ENCODE results near the gene SACS.

The SACS gene

GRCh38 chr13:23462815-23463559, 29.5 kb upstream of the SACS start:
- H3K4me3 Mint-ChIP-seq, result no peak overlapping the region
- H3K36me3 Mint-ChIP-seq (ENCODE audit: low read depth), result no peaks in the 10 kb centered on the region
- H3K27me3 Mint-ChIP-seq, result peaks cover 11% of the 10 kb centered on the region
- no peaks in the 10 kb centered on the region for H3K9me3 Mint-ChIP-seq
- peak overlapping the region; percentile 54 for H3K27ac Mint-ChIP-seq
- peaks cover 58% of the 10 kb centered on the region for H3K4me1 Mint-ChIP-seq (ENCODE audit: low read depth)
- intact Hi-C loops (cut with micrococcal nuclease), result loop anchor here (10.0 kb wide), 1 partner anchor 88 kb away; no protein-coding TSS in a partner anchor

GRCh38 chr13:23461544-23461943, 28.0 kb upstream of the SACS start:
- Mint-ChIP-seq H3K9me3 (no peaks in the 10 kb centered on the region), H3K36me3 (ENCODE audit: low read depth) (no peaks in the 10 kb centered on the region), H3K27ac (no peak overlapping the region), H3K4me1 (ENCODE audit: low read depth) (peaks cover 52% of the 10 kb centered on the region), H3K27me3 (peaks cover 5% of the 10 kb centered on the region), H3K4me3 (no peak overlapping the region)
- intact Hi-C loops (cut with micrococcal nuclease), result loop anchor here (10.0 kb wide), 1 partner anchor 87 kb away; no protein-coding TSS in a partner anchor

- H3K4me3 Mint-ChIP-seq, result no peak overlapping the region
- H3K9me3 Mint-ChIP-seq, result no peaks in the 10 kb centered on the region
- peaks cover 2% of the 10 kb centered on the region for H3K27me3 Mint-ChIP-seq
- no peak overlapping the region for H3K27ac Mint-ChIP-seq
- no peaks in the 10 kb centered on the region for H3K36me3 Mint-ChIP-seq (ENCODE audit: low read depth)
- intact Hi-C loops (cut with micrococcal nuclease), result loop anchor here (10.0 kb wide), 1 partner anchor 86 kb away; no protein-coding TSS in a partner anchor
- peaks cover 48% of the 10 kb centered on the region for H3K4me1 Mint-ChIP-seq (ENCODE audit: low read depth)
Observed at GRCh38 chr13:23460921-23461320, 27.4 kb upstream of the SACS start.

GRCh38 chr13:23460309-23460708, 26.8 kb upstream of the SACS start:
- H3K9me3 Mint-ChIP-seq, result no peaks in the 10 kb centered on the region
- intact Hi-C loops (cut with micrococcal nuclease), result loop anchor here (10.0 kb wide), 1 partner anchor 86 kb away; no protein-coding TSS in a partner anchor
- H3K27ac Mint-ChIP-seq, result peak overlapping the region; percentile 59

GRCh38 chr13:23458989-23459388, 25.5 kb upstream of the SACS start:
- intact Hi-C loops (cut with micrococcal nuclease), result no loop called here
- H3K4me3 Mint-ChIP-seq, result no peak overlapping the region
- no peaks in the 10 kb centered on the region for H3K36me3 Mint-ChIP-seq (ENCODE audit: low read depth)
- no peak overlapping the region for H3K27ac Mint-ChIP-seq
- no peaks in the 10 kb centered on the region for H3K9me3 Mint-ChIP-seq
- H3K4me1 Mint-ChIP-seq (ENCODE audit: low read depth), result peaks cover 46% of the 10 kb centered on the region
- no peaks in the 10 kb centered on the region for H3K27me3 Mint-ChIP-seq

More at GRCh38 chr13:23460309-23460708, 26.8 kb upstream of the SACS start:
- Mint-ChIP-seq H3K27me3 (no peaks in the 10 kb centered on the region), H3K4me1 (ENCODE audit: low read depth) (peaks cover 46% of the 10 kb centered on the region), H3K36me3 (ENCODE audit: low read depth) (no peaks in the 10 kb centered on the region), H3K4me3 (no peak overlapping the region)

GRCh38 chr13:23456437-23457210, 23.1 kb upstream of the SACS start:
- H3K36me3 Mint-ChIP-seq (ENCODE audit: low read depth), result no peaks in the 10 kb centered on the region
- no peaks in the 10 kb centered on the region for H3K27me3 Mint-ChIP-seq
- intact Hi-C loops (cut with micrococcal nuclease), result no loop called here

GRCh38 chr13:23455401-23456185, 22.1 kb upstream of the SACS start:
- intact Hi-C loops (cut with micrococcal nuclease), result no loop called here
- Mint-ChIP-seq H3K27me3 (no peaks in the 10 kb centered on the region), H3K4me1 (ENCODE audit: low read depth) (peaks cover 18% of the 10 kb centered on the region)

More at GRCh38 chr13:23456437-23457210, 23.1 kb upstream of the SACS start:
- H3K4me3 Mint-ChIP-seq, result no peak overlapping the region
- H3K9me3 Mint-ChIP-seq, result no peaks in the 10 kb centered on the region
- no peak overlapping the region for H3K27ac Mint-ChIP-seq
- H3K4me1 Mint-ChIP-seq (ENCODE audit: low read depth), result peaks cover 26% of the 10 kb centered on the region

GRCh38 chr13:23453132-23453531, 19.6 kb upstream of the SACS start:
- no peaks in the 10 kb centered on the region for H3K27me3 Mint-ChIP-seq
- intact Hi-C loops (cut with micrococcal nuclease), result no loop called here

More at GRCh38 chr13:23455401-23456185, 22.1 kb upstream of the SACS start:
- H3K9me3 Mint-ChIP-seq, result no peaks in the 10 kb centered on the region
- no peak overlapping the region for H3K27ac Mint-ChIP-seq
- no peaks in the 10 kb centered on the region for H3K36me3 Mint-ChIP-seq (ENCODE audit: low read depth)
- H3K4me3 Mint-ChIP-seq, result no peak overlapping the region

GRCh38 chr13:23450340-23451046, 17.0 kb upstream of the SACS start:
- no peaks in the 10 kb centered on the region for H3K27me3 Mint-ChIP-seq
- H3K36me3 Mint-ChIP-seq (ENCODE audit: low read depth), result no peaks in the 10 kb centered on the region
- intact Hi-C loops (cut with micrococcal nuclease), result no loop called here
- no peaks in the 10 kb centered on the region for H3K9me3 Mint-ChIP-seq
- no peaks in the 10 kb centered on the region for H3K4me1 Mint-ChIP-seq (ENCODE audit: low read depth)
- H3K4me3 Mint-ChIP-seq, result no peak overlapping the region
- no peak overlapping the region for H3K27ac Mint-ChIP-seq

More at GRCh38 chr13:23453132-23453531, 19.6 kb upstream of the SACS start:
- Mint-ChIP-seq H3K9me3 (no peaks in the 10 kb centered on the region), H3K27ac (no peak overlapping the region), H3K4me3 (no peak overlapping the region), H3K4me1 (ENCODE audit: low read depth) (no peaks in the 10 kb centered on the region), H3K36me3 (ENCODE audit: low read depth) (no peaks in the 10 kb centered on the region)

- Mint-ChIP-seq H3K9me3 (no peaks in the 10 kb centered on the region), H3K4me3 (no peak overlapping the region), H3K4me1 (ENCODE audit: low read depth) (no peaks in the 10 kb centered on the region), H3K36me3 (ENCODE audit: low read depth) (no peaks in the 10 kb centered on the region), H3K27me3 (no peaks in the 10 kb centered on the region), H3K27ac (no peak overlapping the region)
- intact Hi-C loops (cut with micrococcal nuclease), result no loop called here
Observed at GRCh38 chr13:23449398-23450162, 16.1 kb upstream of the SACS start.

GRCh38 chr13:23447927-23448326, 14.4 kb upstream of the SACS start:
- intact Hi-C loops (cut with micrococcal nuclease), result no loop called here
- H3K27ac Mint-ChIP-seq, result no peak overlapping the region
- no peaks in the 10 kb centered on the region for H3K27me3 Mint-ChIP-seq
- H3K9me3 Mint-ChIP-seq, result no peaks in the 10 kb centered on the region
- H3K4me3 Mint-ChIP-seq, result no peak overlapping the region
- no peaks in the 10 kb centered on the region for H3K36me3 Mint-ChIP-seq (ENCODE audit: low read depth)
- no peaks in the 10 kb centered on the region for H3K4me1 Mint-ChIP-seq (ENCODE audit: low read depth)

GRCh38 chr13:23445794-23446193, 12.3 kb upstream of the SACS start:
- H3K4me1 Mint-ChIP-seq (ENCODE audit: low read depth), result no peaks in the 10 kb centered on the region
- no peak overlapping the region for H3K4me3 Mint-ChIP-seq
- H3K36me3 Mint-ChIP-seq (ENCODE audit: low read depth), result no peaks in the 10 kb centered on the region
- no peak overlapping the region for H3K27ac Mint-ChIP-seq
- intact Hi-C loops (cut with micrococcal nuclease), result no loop called here
- no peaks in the 10 kb centered on the region for H3K27me3 Mint-ChIP-seq
- H3K9me3 Mint-ChIP-seq, result no peaks in the 10 kb centered on the region

- intact Hi-C loops (cut with micrococcal nuclease), result no loop called here
- Mint-ChIP-seq H3K27ac (no peak overlapping the region), H3K4me3 (no peak overlapping the region), H3K36me3 (ENCODE audit: low read depth) (no peaks in the 10 kb centered on the region), H3K9me3 (no peaks in the 10 kb centered on the region), H3K4me1 (ENCODE audit: low read depth) (no peaks in the 10 kb centered on the region), H3K27me3 (no peaks in the 10 kb centered on the region)
Observed at GRCh38 chr13:23443878-23444277, 10.4 kb upstream of the SACS start.

Data from dendritic cell treated with granulocyte-macrophage colony-stimulating factor and Interleukin-4, amounts not matched to agents 40 ng/mL and 50 ng/mL, for 4 days (primary cell).